GF-D8 (cell line): ENCODE results near the gene FBH1.
"Not testable (repeated sequence)": the region's sequence is repeated elsewhere in the genome, so short reads cannot be mapped to it uniquely, and the experiment has no call there.

Experiments
- DNase-seq: peaks from one replicate; lab custom pipeline; 2025; lab: John Stamatoyannopoulos, UW

FBH1 gene

DNA sequence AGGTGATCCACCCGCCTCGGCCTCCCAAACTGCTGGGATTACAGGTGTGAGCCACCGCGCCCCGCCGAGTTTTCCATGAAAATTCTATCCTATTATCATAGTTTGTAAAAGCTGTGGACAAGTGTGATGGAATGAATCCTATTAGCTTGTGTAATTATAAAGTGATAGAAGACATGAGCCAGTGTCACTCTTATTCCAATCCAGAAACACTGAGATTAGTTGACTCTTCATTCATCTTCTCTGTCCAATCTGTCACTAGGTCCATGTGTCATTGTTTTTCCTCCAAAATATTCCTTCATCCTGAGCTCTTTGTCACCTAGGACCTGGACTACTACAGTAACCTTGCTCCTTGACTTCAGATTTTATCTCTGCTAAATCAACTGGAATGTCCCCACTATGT is 13.5 kb downstream of the FBH1 start:
- DNase-seq = no peak

DNA sequence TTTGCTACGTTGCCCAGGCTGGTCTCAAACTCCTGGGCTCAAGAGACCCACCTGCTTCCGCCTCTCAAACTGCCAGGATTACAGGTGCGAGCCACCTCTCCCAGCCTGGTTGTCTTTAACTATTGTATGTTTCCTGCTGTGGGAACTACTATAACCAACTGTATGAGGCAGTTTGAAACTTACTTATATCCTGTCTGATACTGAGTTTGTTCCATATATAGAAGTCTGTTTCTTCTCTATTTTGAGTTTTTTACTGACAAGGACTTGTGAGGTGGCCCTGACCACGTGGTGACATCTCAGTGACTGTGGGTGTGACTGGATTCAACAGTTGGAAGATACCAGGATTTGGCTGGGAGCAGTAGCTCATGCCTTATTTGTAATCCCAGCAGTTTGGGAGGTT is 14.2 kb downstream of the FBH1 start:
- no peak for DNase-seq

DNA sequence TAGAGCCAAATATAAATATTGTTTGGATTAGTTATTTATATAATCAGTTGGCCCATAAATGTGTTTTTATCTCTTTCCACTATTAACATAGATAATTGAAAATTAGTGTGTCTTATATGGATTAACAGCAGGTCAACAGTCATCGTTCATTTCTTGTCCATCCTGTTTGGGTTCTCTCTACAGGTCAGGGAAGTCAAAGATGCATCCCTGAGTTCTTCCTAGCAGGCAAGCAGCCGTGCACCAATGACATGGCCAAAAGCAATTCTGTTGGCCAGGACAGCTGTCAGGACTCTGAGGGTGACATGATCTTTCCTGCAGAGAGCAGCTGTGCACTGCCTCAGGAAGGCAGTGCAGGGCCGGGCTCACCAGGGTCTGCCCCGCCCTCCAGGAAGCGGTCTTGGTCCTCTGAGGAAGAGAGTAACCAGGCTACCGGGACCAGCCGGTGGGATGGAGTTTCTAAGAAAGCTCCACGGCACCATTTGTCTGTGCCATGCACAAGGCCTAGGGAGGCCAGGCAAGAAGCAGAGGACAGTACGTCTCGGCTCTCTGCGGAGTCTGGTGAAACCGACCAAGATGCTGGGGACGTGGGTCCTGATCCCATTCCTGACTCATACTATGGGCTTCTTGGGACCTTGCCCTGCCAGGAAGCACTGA is 15.9 kb downstream of the FBH1 start:
- no peak for DNase-seq

DNA sequence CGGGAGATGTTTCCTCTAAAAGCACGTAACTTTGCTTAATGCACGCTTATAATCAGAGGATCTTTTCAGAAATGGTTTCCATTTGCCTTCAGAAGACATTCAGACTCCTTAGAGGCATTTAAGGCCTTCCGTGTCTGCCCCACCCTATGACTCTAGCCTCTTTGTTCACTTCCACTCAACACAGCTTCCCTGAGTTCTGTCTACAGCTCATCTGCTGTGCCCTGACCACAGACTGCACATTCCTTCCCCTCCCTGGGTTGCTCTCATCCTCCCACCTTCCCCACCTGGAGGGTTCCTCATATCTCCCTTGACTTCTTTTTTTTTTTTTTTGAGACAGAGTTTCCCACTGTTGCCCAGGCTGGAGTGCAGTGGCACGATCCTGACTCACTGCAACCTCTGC is 16.6 kb downstream of the FBH1 start:
- DNase-seq = no peak

DNA sequence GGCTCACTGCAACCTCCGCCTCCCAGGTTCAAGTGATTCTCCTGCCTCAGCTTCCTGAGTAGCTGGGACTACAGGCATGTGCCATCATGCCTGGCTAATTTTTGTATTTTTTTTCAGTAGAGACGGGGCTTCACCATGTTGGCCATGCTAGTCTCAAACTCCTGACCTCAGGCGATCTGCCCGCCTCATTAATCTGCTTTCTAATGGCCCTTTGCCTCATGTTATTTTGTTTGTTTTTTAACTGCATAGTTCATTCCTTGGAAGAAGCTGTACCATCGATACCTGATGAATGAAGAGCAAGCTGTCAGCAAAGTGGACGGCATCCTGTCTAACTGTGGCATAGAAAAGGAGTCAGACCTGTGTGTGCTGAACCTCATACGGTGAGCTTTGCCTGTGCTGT is 18.6 kb downstream of the FBH1 start:
- DNase-seq = not testable (repeated sequence)

DNA sequence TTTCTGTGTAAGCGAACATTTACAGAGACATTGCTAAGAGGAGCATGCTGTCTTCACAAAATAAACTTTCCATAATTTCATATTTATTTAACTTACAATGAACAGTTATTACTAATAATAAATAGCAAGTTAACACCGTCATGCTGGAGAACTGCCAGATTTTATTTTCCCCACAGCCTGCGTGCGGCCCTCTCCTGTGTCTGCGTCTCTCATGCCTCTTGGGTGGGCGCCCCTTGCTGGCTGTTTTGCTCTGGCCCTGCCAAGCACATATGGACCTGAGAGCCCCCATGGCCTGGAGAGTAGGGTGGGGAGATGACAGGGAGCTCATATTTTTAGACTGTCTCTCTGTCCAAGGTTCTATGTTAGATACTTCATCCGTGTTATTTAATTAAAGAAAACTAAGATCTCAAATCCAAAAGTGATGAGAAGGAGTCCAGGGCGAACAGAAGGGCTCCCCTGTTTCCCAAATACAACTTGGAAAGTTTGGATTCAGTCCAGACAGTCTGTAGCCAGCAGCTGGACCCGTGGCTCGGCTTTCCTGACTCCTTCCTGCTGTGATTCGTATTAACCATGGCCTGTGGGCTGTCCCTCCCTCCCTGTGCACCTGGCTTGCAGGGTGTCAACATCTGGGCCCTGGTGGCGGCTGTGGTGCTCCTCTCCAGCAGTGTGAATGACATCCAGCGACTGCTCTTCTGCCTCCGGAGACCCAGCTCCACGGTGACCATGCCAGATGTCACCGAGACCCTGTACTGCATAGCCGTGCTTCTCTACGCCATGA is 20.5 kb downstream of the FBH1 start:
- DNase-seq = no peak

DNA sequence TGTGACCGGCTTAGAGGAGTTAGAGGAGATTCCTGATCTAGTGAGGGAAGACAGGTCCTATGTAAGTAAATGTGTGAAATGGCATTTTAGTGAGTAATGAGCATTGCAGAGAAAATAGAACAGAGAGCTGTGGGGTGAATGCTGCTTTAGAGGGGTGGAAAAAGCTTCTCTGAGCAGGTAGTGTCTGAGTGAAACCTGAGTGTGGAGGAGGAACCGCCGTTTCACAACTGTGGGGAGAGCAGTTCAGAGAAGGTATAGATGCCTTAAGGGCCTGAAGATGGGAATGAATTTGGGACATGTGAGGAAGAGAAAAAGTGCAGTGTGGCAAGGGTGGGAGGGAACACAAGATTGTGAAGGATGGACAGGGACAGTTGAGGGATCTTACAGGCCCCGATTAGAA is 21.6 kb downstream of the FBH1 start:
- no peak for DNase-seq

DNA sequence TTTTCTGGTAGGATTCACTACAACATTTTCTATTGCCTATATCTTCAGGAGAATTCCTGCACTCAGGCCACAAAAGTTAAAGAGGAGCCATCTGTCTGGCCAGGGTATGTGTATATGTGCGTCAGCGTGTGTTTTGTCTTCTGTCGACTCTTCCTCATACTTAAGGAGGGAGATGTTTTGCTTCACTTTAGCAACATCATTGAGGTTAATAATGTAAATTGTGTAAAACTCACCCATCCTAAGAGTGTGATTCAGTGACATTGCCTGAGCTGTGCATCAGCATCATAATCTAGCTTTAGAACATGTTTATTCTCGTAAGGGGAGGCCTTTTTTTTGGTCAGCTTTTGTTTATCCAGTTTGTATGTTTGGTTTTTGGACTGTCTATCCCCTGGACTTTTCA is 23.7 kb downstream of the FBH1 start:
- DNase-seq = no peak

DNA sequence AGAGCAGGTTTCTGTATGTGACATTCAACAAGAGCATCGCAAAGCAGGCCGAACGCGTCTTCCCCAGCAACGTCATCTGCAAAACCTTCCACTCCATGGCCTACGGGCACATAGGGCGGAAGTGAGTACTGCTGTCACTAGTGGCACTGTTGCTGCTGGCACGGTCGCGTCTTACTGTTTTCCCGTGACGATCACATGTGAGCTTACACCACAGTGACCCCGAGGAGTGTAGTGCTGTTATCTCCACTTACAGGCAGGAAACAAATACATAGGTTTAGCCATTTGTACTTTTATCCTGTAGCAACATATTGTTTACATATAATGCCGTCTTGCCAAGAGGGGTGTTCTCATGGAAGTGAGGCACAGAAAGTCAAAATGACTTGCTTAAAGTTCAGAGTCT is 25.4 kb downstream of the FBH1 start:
- no peak for DNase-seq

DNA sequence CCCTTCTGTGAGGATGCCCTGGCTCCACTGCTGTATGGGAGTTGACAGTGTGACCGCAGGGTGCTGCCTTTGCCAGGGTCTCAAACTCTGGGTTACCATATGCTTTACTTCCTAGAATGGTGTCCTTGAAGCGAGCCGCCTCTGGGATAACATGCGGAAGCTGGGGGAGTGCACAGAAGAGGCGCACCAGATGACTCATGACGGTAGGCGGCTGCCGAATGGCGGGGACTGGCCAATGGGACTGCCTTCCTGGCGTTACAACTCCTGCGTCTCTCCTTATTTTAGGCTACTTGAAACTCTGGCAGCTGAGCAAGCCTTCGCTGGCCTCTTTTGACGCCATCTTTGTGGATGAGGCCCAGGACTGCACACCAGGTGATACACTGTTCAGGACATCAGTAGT is 27.3 kb downstream of the FBH1 start:
- no peak for DNase-seq

DNA sequence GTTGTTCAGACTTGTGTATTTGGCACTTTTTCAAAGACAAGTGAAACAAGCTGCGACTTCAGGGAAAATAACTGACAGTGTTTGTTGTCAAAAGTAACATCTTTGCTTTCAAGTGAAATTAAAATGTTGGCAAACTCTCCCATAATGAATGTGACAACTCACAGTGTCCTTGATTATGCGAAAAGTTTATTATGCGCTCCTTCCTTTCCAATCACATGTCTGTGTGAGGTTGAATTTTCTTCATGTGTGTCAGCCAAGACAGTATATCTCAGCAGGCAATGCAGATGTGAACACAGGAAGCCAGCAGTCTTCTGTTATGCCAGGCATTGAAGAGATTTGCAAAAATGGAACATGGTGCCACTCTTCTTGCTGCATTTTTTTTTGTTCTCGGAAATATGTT is 28.7 kb downstream of the FBH1 start:
- DNase-seq = no peak

DNA sequence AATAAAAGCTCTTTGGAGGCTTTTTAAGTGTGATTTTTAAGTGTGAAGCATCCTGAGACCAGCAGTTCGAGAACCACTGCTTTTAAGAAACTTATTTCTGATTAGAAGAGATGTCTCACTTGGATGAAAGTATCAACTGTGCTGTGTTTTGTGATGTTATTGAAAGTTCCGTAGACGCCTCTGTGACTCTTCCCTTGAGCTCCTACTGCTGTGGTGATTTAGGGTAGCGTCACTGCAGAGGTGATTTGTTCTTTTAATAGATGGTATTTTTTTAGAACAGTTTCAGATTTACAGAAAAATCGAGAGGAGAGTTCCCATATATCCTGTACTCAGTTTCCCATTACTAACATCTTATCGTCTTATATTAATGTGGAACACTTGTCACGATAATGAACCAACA is 29.5 kb downstream of the FBH1 start:
- DNase-seq = no peak

DNA sequence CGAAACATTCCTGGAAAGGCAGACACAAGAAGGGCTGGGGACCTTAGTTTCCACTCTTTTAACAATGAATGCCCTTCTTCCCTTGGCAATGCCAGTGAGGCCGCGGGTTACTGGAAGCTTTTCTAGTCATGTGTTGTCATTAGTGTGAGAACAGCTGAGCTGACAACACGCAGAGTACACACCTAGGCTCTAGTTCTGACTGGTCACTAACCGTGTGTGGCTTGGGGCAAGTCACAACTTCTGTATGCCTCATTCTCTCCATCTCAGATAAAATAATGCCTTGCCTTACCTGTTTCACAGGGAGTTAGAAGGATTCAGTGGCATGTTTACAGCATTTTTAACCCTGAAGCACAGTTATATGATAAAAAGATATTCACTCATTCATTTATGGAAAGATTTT is 31.7 kb downstream of the FBH1 start:
- DNase-seq = no peak

DNA sequence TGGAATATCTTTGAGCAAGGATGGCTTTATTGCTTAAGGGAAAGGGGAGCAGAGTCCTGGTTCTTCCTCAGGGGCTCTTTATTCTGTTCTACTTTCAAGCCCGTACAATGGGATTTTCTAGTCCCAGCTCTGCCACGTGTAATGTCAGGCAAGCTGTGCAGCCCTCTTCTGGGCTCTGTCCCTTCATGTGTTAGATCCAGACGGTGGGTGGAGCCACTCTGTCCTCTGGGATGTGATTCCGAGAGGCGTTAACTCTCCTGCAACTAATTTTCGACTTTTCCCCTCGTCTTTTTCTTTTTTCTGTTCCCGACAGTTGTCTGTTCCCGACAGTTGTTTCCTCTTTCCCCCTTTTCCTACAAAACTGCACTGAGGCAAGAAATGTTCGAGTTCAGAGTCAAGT is 34.8 kb downstream of the FBH1 start:
- no peak for DNase-seq

DNA sequence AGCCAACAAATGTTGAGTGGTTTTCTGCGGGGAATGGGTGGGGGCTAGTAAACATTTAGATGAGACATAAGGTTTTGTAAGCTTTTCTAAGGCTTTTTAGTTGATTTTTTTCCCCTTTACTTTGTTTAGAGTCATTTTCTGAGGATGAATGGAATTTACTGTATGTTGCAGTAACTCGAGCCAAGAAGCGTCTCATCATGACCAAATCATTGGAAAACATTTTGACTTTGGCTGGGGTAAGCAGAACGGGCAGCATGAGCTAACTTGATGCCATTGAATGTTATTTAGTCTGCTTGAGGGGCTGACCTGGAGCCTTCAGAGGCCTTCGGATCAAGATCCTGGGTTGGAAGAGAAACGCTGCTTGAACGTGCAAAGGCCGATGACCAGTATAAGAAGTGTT is 37.3 kb downstream of the FBH1 start:
- no peak for DNase-seq

DNA sequence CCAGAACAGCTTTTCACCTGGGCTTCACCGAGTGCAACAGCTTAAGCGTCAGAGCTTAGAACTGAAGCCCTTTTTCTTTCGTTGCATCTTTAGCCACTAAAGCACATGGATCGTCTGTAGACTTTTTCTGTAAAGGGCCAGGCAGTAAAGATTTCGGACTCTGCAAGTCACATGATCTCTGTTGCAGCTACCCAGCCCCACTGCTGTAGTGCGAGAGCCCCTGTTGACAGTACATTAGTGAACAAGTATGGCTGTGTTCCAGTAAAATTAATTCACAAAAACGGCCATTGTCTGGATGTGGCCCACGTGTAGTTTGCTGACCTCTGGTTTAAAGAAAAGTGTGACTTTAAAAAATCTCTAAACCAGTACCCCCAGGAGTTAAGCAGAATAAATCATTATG is 39.4 kb downstream of the FBH1 start:
- no peak for DNase-seq

DNA sequence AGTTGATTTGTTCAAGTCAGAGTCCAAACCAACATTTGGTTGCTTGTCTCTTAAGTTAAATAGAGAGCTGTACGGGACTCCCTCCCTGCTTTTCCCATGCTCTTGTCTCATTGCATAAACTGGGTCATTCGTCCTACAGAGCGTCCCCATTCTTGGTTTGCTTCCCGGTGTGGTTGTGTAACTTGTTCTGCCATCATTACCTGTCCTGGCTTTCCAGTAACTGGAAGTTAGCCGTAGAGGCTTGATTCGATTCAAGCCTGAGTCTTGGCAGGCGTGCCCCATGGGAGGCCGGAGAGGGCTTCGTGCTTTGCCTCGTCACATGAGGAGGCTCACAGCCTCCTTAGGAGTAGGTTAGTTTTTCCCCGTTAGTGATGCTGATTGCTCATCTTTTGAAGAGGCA is 40.2 kb downstream of the FBH1 start:
- no peak for DNase-seq

DNA sequence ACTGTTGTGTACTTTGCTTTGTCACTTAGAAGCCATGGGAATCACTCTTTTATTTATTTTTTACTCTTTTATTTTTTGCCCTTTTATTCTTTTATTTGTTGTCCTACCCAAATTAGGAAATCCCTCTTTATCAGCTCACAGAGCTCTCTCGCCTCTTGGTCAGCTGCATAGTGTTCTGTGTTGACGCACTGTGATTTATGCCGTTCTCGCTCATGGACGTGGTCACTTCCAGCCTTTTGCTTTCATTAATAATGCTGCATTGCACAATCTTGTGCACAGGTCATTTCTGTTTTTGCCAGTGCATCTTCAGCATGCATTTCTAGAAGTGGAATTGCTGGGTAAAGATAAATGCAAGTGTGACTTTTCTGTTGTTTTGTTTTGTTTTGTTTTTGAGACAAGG is 42.3 kb downstream of the FBH1 start:
- DNase-seq = no peak

DNA sequence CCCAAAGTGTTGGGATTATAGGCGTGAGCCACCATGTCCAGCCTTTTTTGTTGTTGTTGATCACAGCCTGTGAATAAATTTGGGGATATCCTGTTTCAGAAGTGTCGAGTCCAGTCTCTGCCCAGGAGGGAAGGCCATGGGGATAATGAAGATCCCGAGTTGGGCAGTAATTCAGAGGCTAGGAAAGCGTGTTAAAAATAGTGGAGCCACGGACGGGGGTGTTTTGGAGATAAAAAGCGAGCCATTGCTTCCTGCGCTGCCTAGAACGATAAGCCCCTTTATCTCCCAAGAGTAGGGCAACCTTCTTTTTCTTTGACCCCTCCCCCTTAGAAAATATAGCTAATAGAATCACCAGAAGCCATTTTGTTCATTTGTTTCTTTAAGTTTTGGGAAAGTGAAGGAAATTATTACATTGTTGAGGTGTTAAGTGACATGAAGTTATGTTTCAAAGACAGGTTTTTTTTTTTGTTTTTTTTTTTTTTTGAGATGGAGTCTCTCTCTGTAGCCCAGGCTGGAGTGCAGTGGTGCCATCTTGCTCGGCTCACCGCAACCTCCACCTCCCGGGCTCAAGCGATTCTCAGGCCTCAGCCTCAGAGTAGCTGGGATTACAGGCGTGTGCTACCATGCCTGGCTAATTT is 44.0 kb downstream of the FBH1 start:
- no peak for DNase-seq

DNA sequence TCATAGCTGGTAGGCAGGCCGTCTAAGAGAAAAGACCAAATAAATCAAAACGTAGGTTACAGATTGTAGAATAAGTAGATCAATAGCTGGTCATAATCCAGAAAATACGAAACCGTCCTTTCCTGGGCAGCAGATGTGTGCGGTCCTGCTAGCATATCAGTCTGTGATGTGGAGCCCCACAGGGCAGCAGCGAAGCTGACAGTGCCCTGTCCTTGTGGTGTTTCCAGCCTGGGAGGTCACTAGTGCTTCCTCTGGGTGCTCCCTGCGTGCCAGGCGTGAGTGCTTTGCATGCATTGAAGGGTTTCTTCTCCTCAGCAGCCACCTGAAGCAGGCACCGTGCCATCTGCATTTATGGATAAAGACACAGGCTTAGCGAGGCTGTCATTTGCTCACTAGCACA is 45.6 kb downstream of the FBH1 start:
- DNase-seq = no peak

DNA sequence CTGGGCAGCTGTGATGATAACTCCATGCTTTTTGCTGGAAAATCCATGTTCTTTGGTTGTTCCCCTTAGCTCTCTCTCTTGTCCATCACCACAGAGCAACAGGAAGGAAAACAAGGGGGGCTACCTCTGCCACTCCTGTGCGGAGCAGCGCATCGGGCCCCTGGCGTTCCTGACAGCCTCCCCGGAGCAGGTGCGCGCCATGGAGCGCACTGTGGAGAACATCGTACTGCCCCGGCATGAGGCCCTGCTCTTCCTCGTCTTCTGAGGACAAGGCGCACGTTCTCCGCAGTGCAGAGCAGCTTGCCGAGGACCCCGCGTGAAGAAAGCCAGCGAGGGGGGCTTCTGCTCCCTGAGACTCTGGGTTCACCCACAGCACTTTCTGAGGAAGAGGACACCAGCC is 47.0 kb downstream of the FBH1 start:
- DNase-seq = no peak

DNA sequence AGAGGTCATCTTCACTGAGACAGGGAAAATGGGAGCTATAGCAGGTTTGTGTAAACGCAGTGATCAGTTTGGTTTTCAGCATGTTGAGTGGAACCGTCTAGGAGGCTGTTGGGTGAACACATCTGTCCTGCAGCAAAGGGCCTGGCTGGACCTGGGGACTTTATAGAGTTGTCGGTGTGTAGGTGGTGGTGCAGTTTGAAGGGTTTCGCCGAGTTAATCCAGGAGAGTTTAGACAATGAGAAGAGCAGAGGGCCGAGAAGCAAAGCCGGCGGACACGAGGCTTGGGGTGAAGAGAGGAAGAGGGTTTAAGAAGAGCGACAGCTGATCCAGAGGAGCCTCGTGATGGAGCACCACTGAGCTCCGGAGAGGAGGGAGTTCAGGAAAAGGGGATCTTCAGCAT is 48.2 kb downstream of the FBH1 start:
- DNase-seq = no peak

DNA sequence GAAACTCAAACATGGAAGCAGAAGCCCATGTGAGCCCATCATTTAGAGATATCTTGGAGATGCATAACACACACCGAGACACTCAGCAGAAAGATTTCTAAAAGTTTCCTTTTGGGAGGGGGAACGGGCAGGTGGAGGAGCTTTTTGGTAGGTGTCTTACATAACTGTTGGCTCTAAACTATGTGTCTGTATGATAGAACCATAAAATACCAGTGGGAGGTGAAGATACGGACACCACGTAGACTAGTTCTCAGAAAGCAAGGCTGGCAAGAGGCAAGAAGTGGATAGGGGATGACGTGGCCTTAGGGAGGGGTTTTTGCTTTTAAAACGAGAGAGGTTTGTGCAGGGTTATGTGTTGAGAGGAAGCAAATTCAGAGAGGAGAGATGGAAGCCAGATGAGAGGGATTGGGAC is 50.8 kb downstream of the FBH1 start:
- no peak for DNase-seq

DNA sequence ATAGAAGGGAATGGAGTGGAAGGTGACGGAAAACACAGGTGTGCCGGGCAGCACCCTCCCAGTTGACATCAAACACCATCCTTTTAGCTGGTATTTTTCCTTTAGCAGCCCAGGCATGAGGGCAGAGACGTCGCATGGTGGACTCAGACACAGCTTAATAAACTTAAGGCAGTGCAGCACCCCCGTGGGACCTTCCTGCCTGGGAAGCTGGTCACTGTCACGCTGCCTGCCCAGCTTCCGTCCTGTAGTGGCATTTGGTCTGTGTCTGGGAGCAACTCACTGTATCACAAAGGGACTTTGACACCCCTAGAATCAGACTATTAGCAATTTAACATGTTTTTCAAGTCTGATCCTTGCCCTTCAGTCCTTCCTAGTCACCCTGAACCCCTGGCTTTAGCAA is 51.5 kb downstream of the FBH1 start:
- no peak for DNase-seq
